22Rv1 (cell line): ENCODE measurements around the gene UPK2.

Experiments
- H3K27ac ChIP-seq: fragments of 450-650 bp; 2 replicates; pipeline ENCODE4 v1.5.1; 2017
- CTCF ChIP-seq: fragments of 450-650 bp; IDR thresholded peaks from 2 replicates; pipeline ENCODE4 v1.5.1; 2017; ENCODE audit warnings: mild to moderate bottlenecking
- ZFX ChIP-seq: fragments of 450-650 bp; IDR thresholded peaks from 2 replicates; pipeline ENCODE4 v1.6.1; 2017; ENCODE audit warnings: antibody characterized with exemption, borderline replicate concordance

Gene UPK2

DNA sequence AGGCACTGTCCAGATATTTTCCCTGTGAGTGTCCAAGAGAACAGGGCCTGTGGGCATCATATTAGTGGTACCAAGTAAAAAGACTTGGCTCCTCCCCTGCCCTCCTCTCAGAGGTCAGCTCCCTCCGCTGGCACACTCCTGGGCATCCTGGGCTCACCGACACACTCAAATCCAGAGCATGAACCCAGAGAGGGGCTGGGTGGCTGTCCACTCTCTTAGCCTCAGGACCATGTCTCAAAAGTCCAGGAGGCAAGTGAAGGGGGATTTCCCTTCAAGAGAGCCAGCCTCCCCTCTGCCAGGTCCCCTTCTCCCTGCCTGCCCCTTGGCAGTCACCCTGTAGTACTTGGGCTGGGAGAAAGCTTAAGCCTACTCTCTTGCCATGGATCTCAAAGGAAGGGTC lies 40.7 kb upstream of the UPK2 start:
- H3K27ac ChIP-seq: peak overlapping the region; percentile 98
- TF ChIP-seq ZFX (no peak), CTCF (no peak)

- TF ChIP-seq ZFX (no peak), CTCF (no peak)
- peak overlapping the region; percentile 98 for H3K27ac ChIP-seq
Observed at GRCh38 chr11:118915941-118916841, 39.9 kb upstream of the UPK2 start.

- peak overlapping the region; percentile 98 for H3K27ac ChIP-seq
- TF ChIP-seq ZFX (no peak), CTCF (no peak)
Observed at GRCh38 chr11:118916842-118917388, 39.2 kb upstream of the UPK2 start.

- peak overlapping the region; percentile 98 for H3K27ac ChIP-seq
- TF ChIP-seq ZFX (no peak), CTCF (no peak)
Observed at GRCh38 chr11:118917481-118918127, 38.5 kb upstream of the UPK2 start.

DNA sequence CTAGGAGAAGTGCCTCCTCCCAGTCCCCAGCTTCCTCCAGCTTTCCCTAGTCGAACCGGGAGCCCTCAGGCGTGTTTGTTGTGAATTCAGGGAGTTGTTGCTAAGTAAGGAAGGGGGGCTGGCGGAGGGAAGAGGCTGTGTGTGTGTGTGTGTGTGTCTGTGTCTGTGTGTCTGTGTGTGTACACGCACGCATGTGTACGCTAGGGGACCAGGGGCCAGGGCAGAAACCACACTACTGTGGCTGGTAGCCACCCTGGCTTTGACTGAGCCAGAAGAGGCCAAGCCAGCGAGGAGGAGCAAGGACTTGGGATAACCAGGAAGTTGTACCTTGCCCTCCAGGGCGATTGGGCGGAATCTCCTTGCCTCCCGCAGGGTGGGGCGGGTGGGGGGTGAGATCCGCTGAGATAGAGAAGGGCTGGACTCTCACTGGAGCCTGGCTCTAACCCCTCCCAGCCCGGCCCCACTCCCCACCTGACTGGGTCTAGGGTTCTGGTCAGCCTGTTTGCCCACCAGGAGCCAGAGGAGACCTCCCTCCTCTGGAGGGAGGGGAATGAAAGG lies 37.9 kb upstream of the UPK2 start:
- peak overlapping the region; percentile 98 for H3K27ac ChIP-seq
- TF ChIP-seq CTCF (0 out of 2 replicates have a peak, but pooled peaks have one; percentile 7), ZFX (no peak)

DNA sequence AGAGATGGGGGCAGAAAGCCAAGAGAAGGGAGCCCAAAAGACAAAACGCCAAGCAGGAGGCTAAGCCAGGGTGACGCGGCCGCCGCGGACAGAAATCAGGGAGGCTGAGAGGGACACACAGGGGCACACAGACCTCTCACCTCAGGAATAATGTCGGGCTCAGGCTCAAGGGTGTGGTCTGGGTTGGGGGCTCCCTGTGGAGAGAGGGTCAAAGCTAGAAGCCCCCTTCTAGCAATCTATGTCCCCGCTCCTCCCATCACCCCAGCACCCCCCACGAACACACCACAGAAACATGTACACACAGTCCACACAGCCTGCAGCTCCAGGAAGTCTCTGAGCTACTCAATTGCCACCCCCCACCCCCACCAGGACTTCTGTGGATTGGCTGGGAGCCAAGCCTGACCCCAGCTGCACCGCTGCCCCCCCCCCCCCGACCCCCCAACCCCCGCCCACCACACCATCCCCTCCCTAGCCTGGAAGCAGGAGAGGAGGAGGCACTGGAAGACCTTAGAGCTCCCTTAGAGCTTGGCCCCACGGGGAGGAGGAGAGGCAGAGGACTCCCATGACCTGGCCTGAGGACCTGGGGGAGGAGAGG lies 37.3 kb upstream of the UPK2 start:
- TF ChIP-seq CTCF: no peak
- TF ChIP-seq ZFX: no peak
- peak overlapping the region; percentile 98 for H3K27ac ChIP-seq
